Pons (tissue), 1 donor: Measurements from ENCODE around the gene CDC25B.

ENCODE experiments used
- DNase-seq: peaks from one replicate; pipeline ENCODE4 v3.0.0-alpha.2; 2016; ENCODE audit warnings: low spot score

CDC25B gene

GRCh38 chr20:3764659-3765058, 31.5 kb upstream of the CDC25B start:
- DNase-seq: no peak

- DNase-seq: no peak
Observed at GRCh38 chr20:3765171-3765882, 30.8 kb upstream of the CDC25B start.

- DNase-seq: no peak
Observed at GRCh38 chr20:3766422-3767109, 29.5 kb upstream of the CDC25B start.

- no peak for DNase-seq
Observed at GRCh38 chr20:3767110-3767426, 29.0 kb upstream of the CDC25B start.

- DNase-seq: peak; percentile 97
Observed at GRCh38 chr20:3767427-3768341, 28.4 kb upstream of the CDC25B start, which contains the start of gene ADISSP. ADISSP (minus strand) TSS chr20:3767753; CDS start chr20:3760100, 7,653 bp downstream.

- peak; percentile 66 for DNase-seq
Observed at GRCh38 chr20:3768342-3769130, 27.6 kb upstream of the CDC25B start.

GRCh38 chr20:3771552-3772058, 24.5 kb upstream of the CDC25B start:
- DNase-seq: no peak

- no peak for DNase-seq
Observed at GRCh38 chr20:3775457-3776108, 20.5 kb upstream of the CDC25B start.

GRCh38 chr20:3777381-3777715, 18.8 kb upstream of the CDC25B start:
- DNase-seq: no peak

GRCh38 chr20:3777716-3778629, 18.1 kb upstream of the CDC25B start:
- no peak for DNase-seq

- DNase-seq: no peak
Observed at GRCh38 chr20:3778976-3779375, 17.1 kb upstream of the CDC25B start.

- DNase-seq: peak; percentile 96
Observed at GRCh38 chr20:3781153-3781910, 14.8 kb upstream of the CDC25B start, which contains the start of gene SPEF1. SPEF1 (minus strand) TSS chr20:3781448; CDS start chr20:3781287, 161 bp downstream.

GRCh38 chr20:3782597-3782996, 13.5 kb upstream of the CDC25B start:
- no peak for DNase-seq

- DNase-seq: no peak
Observed at GRCh38 chr20:3783068-3783489, 13.0 kb upstream of the CDC25B start.

GRCh38 chr20:3783511-3784195, 12.5 kb upstream of the CDC25B start:
- DNase-seq: no peak

GRCh38 chr20:3784216-3784853, 11.8 kb upstream of the CDC25B start:
- no peak for DNase-seq

GRCh38 chr20:3784863-3785239, 11.3 kb upstream of the CDC25B start:
- no peak for DNase-seq
